MM.1S (cell line): ENCODE results near the gene LRRN2.

Source experiments
- DNase-seq: peaks from one replicate; pipeline ENCODE4 v3.0.0-alpha.2; 2015
- H2AFZ ChIP-seq: fragments of 300-600 bp; sonication (generic); 2 replicates; pipeline ENCODE4 v1.6.0; 2016; ENCODE audit warnings: antibody characterized with exemption, low read length
- H3F3A ChIP-seq: fragments of 300-600 bp; sonication (generic); 2 replicates; pipeline ENCODE4 v1.6.1; 2016; ENCODE audit warnings: mild to moderate bottlenecking, antibody characterized with exemption, low read length, moderate library complexity, mixed read lengths; ENCODE audit not compliant: insufficient read depth
- H3K27ac ChIP-seq: fragments of 300-600 bp; sonication (generic); 2 replicates; pipeline ENCODE4 v1.5.1; 2016; ENCODE audit warnings: mild to moderate bottlenecking, low read length
- H3K27me3 ChIP-seq: fragments of 300-600 bp; sonication (generic); replicated peaks from 2 replicates; pipeline ENCODE4 v1.6.0; 2016; ENCODE audit warnings: low read length; ENCODE audit not compliant: insufficient read depth
- H3K36me3 ChIP-seq: fragments of 300-600 bp; sonication (generic); replicated peaks from 2 replicates; pipeline ENCODE4 v1.6.1; 2016; ENCODE audit warnings: mild to moderate bottlenecking, low read length, mixed read lengths; ENCODE audit not compliant: insufficient read depth
- H3K4me1 ChIP-seq: fragments of 300-600 bp; sonication (generic); 2 replicates; pipeline ENCODE4 v1.6.1; 2016; ENCODE audit warnings: low read length, mixed read lengths
- H3K4me2 ChIP-seq: fragments of 300-600 bp; sonication (generic); 2 replicates; pipeline ENCODE4 v1.6.0; 2016; ENCODE audit warnings: low read depth, low read length
- H3K4me3 ChIP-seq: fragments of 300-600 bp; sonication (generic); 2 replicates; pipeline ENCODE4 v1.5.1; 2016; ENCODE audit warnings: low read length, mixed read lengths
- H3K79me2 ChIP-seq: fragments of 300-600 bp; sonication (generic); 2 replicates; pipeline ENCODE4 v1.6.1; 2016; ENCODE audit warnings: mixed run types, low read length, mixed read lengths
- H3K9ac ChIP-seq: fragments of 300-600 bp; sonication (generic); 2 replicates; pipeline ENCODE4 v1.6.1; 2016; ENCODE audit warnings: low read length, mixed read lengths
- H3K9me2 ChIP-seq: fragments of 300-600 bp; sonication (generic); replicated peaks from 2 replicates; pipeline ENCODE4 v1.6.1; 2016; ENCODE audit warnings: mild to moderate bottlenecking, low read length, mixed read lengths; ENCODE audit not compliant: insufficient read depth
- H3K9me3 ChIP-seq: fragments of 300-600 bp; sonication (generic); replicated peaks from 2 replicates; pipeline ENCODE4 v1.6.1; 2016; ENCODE audit warnings: mild to moderate bottlenecking, low read length, mixed read lengths; ENCODE audit not compliant: insufficient read depth
- H4K20me1 ChIP-seq: fragments of 300-600 bp; sonication (generic); 2 replicates; pipeline ENCODE4 v1.6.1; 2016; ENCODE audit warnings: mild to moderate bottlenecking, low read length, moderate library complexity, mixed read lengths; ENCODE audit not compliant: insufficient read depth
- EZH2 ChIP-seq: fragments of 300-600 bp; sonication (generic); optimal IDR thresholded peaks from 2 replicates; pipeline ENCODE3; 2017; ENCODE audit warnings: low read depth, mild to moderate bottlenecking, antibody characterized with exemption, low read length, mixed read lengths
- EZH2phosphoT487 ChIP-seq: fragments of 300-600 bp; sonication (generic); IDR thresholded peaks from 2 replicates; pipeline ENCODE4 v1.6.1; 2018; ENCODE audit warnings: antibody characterized with exemption, low read length
- TF ChIP-seq, protein P1 (sequence below): fragments of 300-600 bp; sonication (generic); IDR thresholded peaks from 2 replicates; pipeline ENCODE4 v1.5.1; 2016; ENCODE audit warnings: antibody characterized with exemption, low read length, mixed read lengths

Gene LRRN2

DNA sequence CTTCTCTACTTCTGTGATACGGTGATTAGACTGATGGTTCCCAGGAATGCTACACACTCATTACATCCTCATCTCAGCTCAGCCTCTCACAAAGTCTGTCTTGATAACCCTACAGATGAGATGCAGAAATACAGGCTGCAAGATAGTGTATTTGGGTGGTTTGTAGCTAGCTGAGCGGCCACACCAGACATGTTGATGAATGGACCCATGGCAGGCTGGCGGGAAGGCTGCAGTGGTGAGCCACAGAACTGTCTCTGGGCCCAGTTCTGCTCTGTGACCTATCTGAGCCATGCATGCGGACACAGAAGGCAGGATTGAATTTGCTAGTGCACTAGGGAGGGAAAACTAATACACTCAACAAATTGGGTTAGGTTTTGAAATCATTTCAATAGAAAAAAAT is 71.9 kb downstream of the LRRN2 start:
- no peak overlapping the region for H3K4me2 ChIP-seq
- H3K9me3 ChIP-seq = no peaks in the 10 kb centered on the region
- no peaks in the 10 kb centered on the region for H3K27me3 ChIP-seq

DNA sequence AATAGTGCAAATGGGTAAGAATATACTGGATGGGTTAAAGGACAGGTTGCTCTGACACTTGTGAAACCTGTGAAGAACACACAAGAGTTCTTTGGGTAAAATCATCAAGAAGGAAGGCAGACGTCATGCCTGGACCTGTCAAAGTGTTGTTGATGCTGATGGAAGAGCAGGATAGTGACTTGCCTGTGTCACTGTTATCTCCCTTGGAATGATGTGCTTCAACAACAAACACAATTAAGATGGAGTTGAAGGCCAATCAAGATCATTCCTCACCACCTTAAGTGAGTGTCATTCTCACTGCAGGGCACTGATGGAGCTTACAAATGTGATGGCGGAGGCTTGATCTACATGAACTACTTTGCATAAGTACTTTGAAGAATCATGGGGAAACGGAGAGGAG is 73.2 kb downstream of the LRRN2 start:
- Histone ChIP-seq H4K20me1 (no peaks in the 10 kb centered on the region), H3K27me3 (no peaks in the 10 kb centered on the region), H3K27ac (no peak overlapping the region), H3K9ac (no peak overlapping the region), H3K9me2 (no peaks in the 10 kb centered on the region), H3K4me3 (no peak overlapping the region), H3K36me3 (no peaks in the 10 kb centered on the region), H3K4me2 (no peak overlapping the region), H3K79me2 (no peaks in the 10 kb centered on the region), H3K4me1 (no peaks in the 10 kb centered on the region), H3F3A (no peaks in the 10 kb centered on the region), H2AFZ (no peak overlapping the region), H3K9me3 (no peaks in the 10 kb centered on the region)
- no peak for TF ChIP-seq EZH2
- TF ChIP-seq, protein P1, sequence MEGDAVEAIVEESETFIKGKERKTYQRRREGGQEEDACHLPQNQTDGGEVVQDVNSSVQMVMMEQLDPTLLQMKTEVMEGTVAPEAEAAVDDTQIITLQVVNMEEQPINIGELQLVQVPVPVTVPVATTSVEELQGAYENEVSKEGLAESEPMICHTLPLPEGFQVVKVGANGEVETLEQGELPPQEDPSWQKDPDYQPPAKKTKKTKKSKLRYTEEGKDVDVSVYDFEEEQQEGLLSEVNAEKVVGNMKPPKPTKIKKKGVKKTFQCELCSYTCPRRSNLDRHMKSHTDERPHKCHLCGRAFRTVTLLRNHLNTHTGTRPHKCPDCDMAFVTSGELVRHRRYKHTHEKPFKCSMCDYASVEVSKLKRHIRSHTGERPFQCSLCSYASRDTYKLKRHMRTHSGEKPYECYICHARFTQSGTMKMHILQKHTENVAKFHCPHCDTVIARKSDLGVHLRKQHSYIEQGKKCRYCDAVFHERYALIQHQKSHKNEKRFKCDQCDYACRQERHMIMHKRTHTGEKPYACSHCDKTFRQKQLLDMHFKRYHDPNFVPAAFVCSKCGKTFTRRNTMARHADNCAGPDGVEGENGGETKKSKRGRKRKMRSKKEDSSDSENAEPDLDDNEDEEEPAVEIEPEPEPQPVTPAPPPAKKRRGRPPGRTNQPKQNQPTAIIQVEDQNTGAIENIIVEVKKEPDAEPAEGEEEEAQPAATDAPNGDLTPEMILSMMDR = no peak
- no peak for TF ChIP-seq EZH2phosphoT487
- no peak for DNase-seq

More for the DNA sequence above, 71.9 kb downstream of the LRRN2 start:
- Histone ChIP-seq H3K36me3 (no peaks in the 10 kb centered on the region), H3K4me3 (no peak overlapping the region), H2AFZ (no peak overlapping the region), H4K20me1 (no peaks in the 10 kb centered on the region), H3K4me1 (no peaks in the 10 kb centered on the region), H3K27ac (no peak overlapping the region), H3K9me2 (no peaks in the 10 kb centered on the region), H3K9ac (no peak overlapping the region), H3K79me2 (no peaks in the 10 kb centered on the region), H3F3A (no peaks in the 10 kb centered on the region)
- TF ChIP-seq EZH2 (no peak), EZH2phosphoT487 (no peak)
- TF ChIP-seq, protein P1 = no peak
- DNase-seq = no peak

DNA sequence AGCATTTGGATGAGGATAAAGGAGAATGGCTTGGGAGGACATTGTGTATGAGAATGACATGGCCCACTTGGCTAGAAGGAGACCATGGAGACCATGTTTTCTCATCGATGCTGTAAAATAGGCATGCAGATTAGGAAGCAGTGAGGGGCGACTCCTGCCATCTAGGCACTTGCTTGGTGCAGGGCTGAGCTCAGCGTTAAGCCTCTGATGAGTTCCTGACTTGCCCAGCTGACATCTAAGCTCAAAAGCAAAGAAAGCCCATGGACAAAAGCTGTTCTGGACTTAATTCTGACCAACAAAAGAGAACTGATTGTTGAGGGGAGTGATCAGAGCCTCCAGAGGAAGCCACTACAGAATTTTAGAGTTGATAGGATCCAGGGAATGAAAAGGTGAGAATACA is 74.5 kb downstream of the LRRN2 start:
- no peaks in the 10 kb centered on the region for H4K20me1 ChIP-seq
- H3K4me2 ChIP-seq = no peak overlapping the region
- H3K9me3 ChIP-seq = no peaks in the 10 kb centered on the region
- no peaks in the 10 kb centered on the region for H3K79me2 ChIP-seq
- TF ChIP-seq EZH2phosphoT487 (no peak), EZH2 (no peak)
- TF ChIP-seq, protein P1 = no peak
- H3K4me3 ChIP-seq = no peak overlapping the region
- H2AFZ ChIP-seq = no peak overlapping the region
- no peaks in the 10 kb centered on the region for H3F3A ChIP-seq
- no peak for DNase-seq
- no peak overlapping the region for H3K9ac ChIP-seq
- H3K27me3 ChIP-seq = no peaks in the 10 kb centered on the region
- H3K9me2 ChIP-seq = no peaks in the 10 kb centered on the region
- no peak overlapping the region for H3K27ac ChIP-seq
- no peaks in the 10 kb centered on the region for H3K4me1 ChIP-seq
- no peaks in the 10 kb centered on the region for H3K36me3 ChIP-seq

DNA sequence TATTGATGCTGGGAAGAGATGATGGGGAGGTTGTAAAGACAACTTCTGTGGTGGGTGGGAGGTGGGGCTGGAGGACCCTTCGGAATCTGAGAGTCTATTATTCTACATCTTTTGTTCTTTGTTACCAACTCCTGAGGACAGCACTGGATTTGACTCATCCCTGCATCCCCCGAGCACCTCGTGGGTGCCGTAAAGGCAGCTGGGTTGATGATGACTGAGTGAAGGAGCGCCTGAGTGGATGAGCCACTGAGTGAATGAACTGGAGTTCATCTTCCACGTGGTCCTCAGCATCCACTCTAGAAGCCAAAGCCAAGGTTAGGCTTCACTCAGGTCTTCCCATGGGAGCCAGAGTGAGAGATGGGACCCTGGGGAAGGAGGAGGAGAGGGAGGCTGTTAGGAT is 77.6 kb downstream of the LRRN2 start:
- no peak overlapping the region for H3K4me2 ChIP-seq
- H3K27me3 ChIP-seq = no peaks in the 10 kb centered on the region
- no peak for DNase-seq
- H3K79me2 ChIP-seq = no peaks in the 10 kb centered on the region
- no peaks in the 10 kb centered on the region for H3F3A ChIP-seq
- no peak overlapping the region for H3K27ac ChIP-seq
- no peaks in the 10 kb centered on the region for H3K9me2 ChIP-seq
- TF ChIP-seq EZH2 = no peak
- TF ChIP-seq, protein P1 = no peak
- no peak for TF ChIP-seq EZH2phosphoT487
- H2AFZ ChIP-seq = no peak overlapping the region
- no peak overlapping the region for H3K4me3 ChIP-seq
- H3K9ac ChIP-seq = no peak overlapping the region
- H3K9me3 ChIP-seq = no peaks in the 10 kb centered on the region
- H3K4me1 ChIP-seq = no peaks in the 10 kb centered on the region
- H3K36me3 ChIP-seq = no peaks in the 10 kb centered on the region
- H4K20me1 ChIP-seq = no peaks in the 10 kb centered on the region
